B cell (primary cell): ENCODE data around the gene DOK7. TPM values are rescaled to one million over a fixed set of nuclear protein-coding genes. Genes with fewer than 3 reads are reported as not detected.

Experiments used
- ATAC-seq: fragments of 200-7000 bp; cut with Tn5 transposase; one replicate; pipeline ENCODE4 v1.10.0; 2021; ENCODE audit warnings: low read depth, mild to moderate bottlenecking, moderate number of reproducible peaks, moderate library complexity
- CTCF ChIA-PET: fragments of 350-600 bp; sonication (Branson Sonifier 250); formaldehyde crosslinking; loops from one replicate; lab custom pipeline; 2021; ENCODE audit warnings: antibody characterized with exemption, inconsistent platforms; lab: Charles Lee
- POLR2A ChIA-PET: fragments of 350-600 bp; sonication (Branson Sonifier 250); formaldehyde crosslinking; loops from one replicate; lab custom pipeline; 2021; ENCODE audit warnings: antibody characterized with exemption; lab: Charles Lee
- DNase-seq: peaks from one replicate; pipeline ENCODE4 v3.0.0; 2013
- H2AFZ ChIP-seq: 2 replicates; pipeline ENCODE4 v1.6.1; 2012; ENCODE audit warnings: mild to moderate bottlenecking, low read depth, low read length; ENCODE audit not compliant: insufficient read depth, poor library complexity, severe bottlenecking
- H3K27ac ChIP-seq, 2 donors: 1 replicate in 1 of 2; 2 replicates in 1 of 2; pipeline ENCODE4 v1.5.1; 2012 to 2013; ENCODE audit warnings: low read length in 2 of 2, mild to moderate bottlenecking in 2 of 2, moderate library complexity in 1 of 2
- H3K27me3 ChIP-seq, 4 experiments: fragments of 200-600 bp in 1 of 4; sonication (generic) in 1 of 4; replicated peaks in 1 of 4; 1 replicate in 2 of 4; 2 replicates in 2 of 4; pipeline versions ENCODE4 v1.6.1 to v1.7.0; 2013 to 2016; ENCODE audit warnings: low read length in 3 of 4, mild to moderate bottlenecking in 2 of 4, mixed read lengths in 1 of 4, moderate library complexity in 1 of 4; ENCODE audit not compliant: insufficient read depth in 4 of 4, control insufficient read depth in 3 of 4; ENCODE audit errors: control extremely low read depth in 1 of 4
- H3K36me3 ChIP-seq, 2 experiments: replicated peaks in 1 of 2; 1 replicate in 1 of 2; 2 replicates in 1 of 2; pipeline versions ENCODE4 v1.6.1 to v1.7.1; 2013; ENCODE audit warnings: low read length in 1 of 2; ENCODE audit not compliant: insufficient read depth in 2 of 2, control insufficient read depth in 1 of 2; ENCODE audit errors: control extremely low read depth in 1 of 2, extremely low read depth in 1 of 2
- H3K4me1 ChIP-seq, 2 donors: fragments of 200-600 bp in 1 of 2; sonication (generic) in 1 of 2; 1 replicate in 1 of 2; 2 replicates in 1 of 2; pipeline versions ENCODE4 v1.5.1 to v1.6.1; 2013 to 2017; ENCODE audit warnings: low read length in 2 of 2; ENCODE audit not compliant: control insufficient read depth in 2 of 2, insufficient read depth in 2 of 2
- H3K4me2 ChIP-seq: replicated peaks from 2 replicates; pipeline ENCODE3; 2012; ENCODE audit warnings: mild to moderate bottlenecking, low read depth, low read length; ENCODE audit not compliant: poor library complexity, severe bottlenecking
- H3K4me3 ChIP-seq, 5 experiments: fragments of 200-600 bp in 1 of 5; sonication (generic) in 1 of 5; 1 replicate in 3 of 5; 2 replicates in 2 of 5; pipeline versions ENCODE4 v1.5.1 to v1.7.0; 2011 to 2016; ENCODE audit warnings: low read length in 4 of 5, mild to moderate bottlenecking in 4 of 5, low read depth in 2 of 5, control low read depth in 1 of 5, moderate library complexity in 1 of 5; ENCODE audit not compliant: insufficient read depth in 1 of 5; ENCODE audit errors: control extremely low read depth in 1 of 5, extremely low read depth in 1 of 5
- H3K79me2 ChIP-seq: fragments of 200-600 bp; sonication (generic); one replicate; pipeline ENCODE4 v1.6.0; 2016; ENCODE audit warnings: low read length; ENCODE audit not compliant: control insufficient read depth, insufficient read depth
- H3K9ac ChIP-seq: fragments of 200-600 bp; sonication (generic); 2 replicates; pipeline ENCODE4 v1.6.1; 2017; ENCODE audit warnings: mild to moderate bottlenecking, low read length, moderate library complexity
- H3K9me3 ChIP-seq, 3 donors: one replicate each; pipeline versions ENCODE4 v1.6.1 to v1.7.1; 2013; ENCODE audit warnings: low read length in 2 of 3; ENCODE audit not compliant: control insufficient read depth in 2 of 3, insufficient read depth in 1 of 3; ENCODE audit errors: control extremely low read depth in 1 of 3
- H4K20me1 ChIP-seq: 2 replicates; pipeline ENCODE4 v1.6.0; 2012; ENCODE audit warnings: mild to moderate bottlenecking, low read length; ENCODE audit not compliant: insufficient read depth, control insufficient read depth, poor library complexity, severe bottlenecking
- H3K27ac Mint-ChIP-seq: one replicate; pipeline ENCODE4 v1.8.0; 2021; ENCODE audit warnings: mixed read lengths
- H3K27me3 Mint-ChIP-seq: one replicate; pipeline ENCODE4 v1.8.0; 2021; ENCODE audit warnings: mixed read lengths
- H3K4me1 Mint-ChIP-seq: one replicate; pipeline ENCODE4 v1.8.0; 2021; ENCODE audit warnings: mixed read lengths
- H3K4me3 Mint-ChIP-seq: one replicate; pipeline ENCODE4 v1.8.0; 2021; ENCODE audit warnings: mixed read lengths
- H3K9me3 Mint-ChIP-seq: one replicate; pipeline ENCODE4 v1.8.0; 2022; ENCODE audit warnings: mixed read lengths; ENCODE audit not compliant: insufficient read depth
- CTCF ChIP-seq: fragments of 200-600 bp; IDR thresholded peaks from one replicate; pipeline ENCODE4 v1.8.0; 2022; ENCODE audit warnings: antibody characterized with exemption, mild to moderate bottlenecking
- EZH2 ChIP-seq: IDR thresholded peaks from 2 replicates; pipeline ENCODE4 v1.6.1; 2012; ENCODE audit warnings: borderline replicate concordance, low read depth, mild to moderate bottlenecking, moderate library complexity, low read length; ENCODE audit not compliant: insufficient read depth, poor library complexity, severe bottlenecking
- WGBS: methylation state at CpG from one replicate; pipeline ENCODE4 v1.1.5; 2013; ENCODE audit warnings: missing lambda C conversion rate; ENCODE audit not compliant: insufficient coverage; 5-methylcytosine and 5-hydroxymethylcytosine counted together
- intact Hi-C: fragments of 100-400 bp; cut with micrococcal nuclease; formaldehyde crosslinking; loops from one replicate; pipeline ENCODE4 v1.10.0; 2022
- polyA plus RNA-seq: library from polyadenylated mRNA; depleted of rRNA; stranded (reverse); fragments of >200 nt; gene quantifications from 2 replicates; pipeline ENCODE4 v1.2.3, GENCODE V29; 2012
- total RNA-seq, 2 donors: library from RNA; stranded (reverse); fragments of 120-200 nt in 1 of 2; gene quantifications; 1 replicate in 1 of 2; 2 replicates in 1 of 2; pipeline versions ENCODE4 v1.2.3 to v1.2.4, GENCODE V29; 2013 to 2022

DOK7 gene
- total and polyA plus RNA-seq, 2 donors (not counting 1 experiment from before 2014, with no cell fraction given): 24.1 to 24.8 TPM

GRCh38 chr4:3522651-3523050 is 59.5 kb downstream of the DOK7 start:
- H3K4me3 ChIP-seq: no peak overlapping the region
- H3K4me3 Mint-ChIP-seq: no peak overlapping the region
- CTCF ChIA-PET: no interaction called here
- ATAC-seq: no peak
- H4K20me1 ChIP-seq: peaks cover 87% of the 10 kb centered on the region
- TF ChIP-seq CTCF: no peak
- TF ChIP-seq EZH2: no peak
- H3K4me2 ChIP-seq: no peak overlapping the region
- DNase-seq: no peak
- no peaks in the 10 kb centered on the region for H3K9me3 ChIP-seq
- H3K4me1 Mint-ChIP-seq: peaks cover 4% of the 10 kb centered on the region
- intact Hi-C loops: no loop called here
- H3K27ac Mint-ChIP-seq: no peak overlapping the region
- H3K79me2 ChIP-seq: peaks cover 57% of the 10 kb centered on the region
- H3K9me3 Mint-ChIP-seq: no peaks in the 10 kb centered on the region
- H3K27me3 Mint-ChIP-seq: no peaks in the 10 kb centered on the region
- no peaks in the 10 kb centered on the region for H3K27me3 ChIP-seq
- H3K36me3 ChIP-seq: peaks cover 0 to 74% of the 10 kb centered on the region in 2 experiments
- no peak overlapping the region for H3K27ac ChIP-seq
- H2AFZ ChIP-seq: no peak overlapping the region
- H3K4me1 ChIP-seq: peaks cover 0 to 6% of the 10 kb centered on the region in 2 donors
- POLR2A ChIA-PET: no interaction called here
- no peak overlapping the region for H3K9ac ChIP-seq
- 98% methylated on average over 14 of the region's 19 CpGs for WGBS

GRCh38 chr4:3523146-3523627 is 60.1 kb downstream of the DOK7 start:
- Histone ChIP-seq H3K27ac (no peak overlapping the region), H3K36me3 (peaks cover 0 to 73% of the 10 kb centered on the region in 2 experiments), H3K4me2 (no peak overlapping the region), H3K9ac (no peak overlapping the region), H3K79me2 (peaks cover 62% of the 10 kb centered on the region), H3K9me3 (no peaks in the 10 kb centered on the region), H4K20me1 (peaks cover 90% of the 10 kb centered on the region), H3K4me1 (peaks cover 0 to 10% of the 10 kb centered on the region in 2 donors), H3K27me3 (no peaks in the 10 kb centered on the region), H3K4me3 (no peak overlapping the region), H2AFZ (no peak overlapping the region)
- DNase-seq: no peak
- ChIA-PET CTCF (no interaction called here), POLR2A (no interaction called here)
- H3K4me3 Mint-ChIP-seq: no peak overlapping the region
- TF ChIP-seq CTCF (no peak), EZH2 (no peak)
- ATAC-seq: no peak
- 90% methylated on average over 9 of the region's 10 CpGs for WGBS
- H3K4me1 Mint-ChIP-seq: peaks cover 7% of the 10 kb centered on the region
- H3K27me3 Mint-ChIP-seq: no peaks in the 10 kb centered on the region
- H3K27ac Mint-ChIP-seq: no peak overlapping the region
- intact Hi-C loops: no loop called here
- H3K9me3 Mint-ChIP-seq: no peaks in the 10 kb centered on the region
